Measurements from ENCODE around the gene SLC30A3.
A peak's percentile ranks its signal among the peaks of the same experiment; 100 is the strongest.
"Not testable (repeated sequence)": the region's sequence is repeated elsewhere in the genome, so short reads cannot be mapped to it uniquely, and the experiment has no call there.

Gene SLC30A3

GRCh38 chr2:27270670-27271069 is 7.8 kb upstream of the SLC30A3 start:
- H3K27ac ChIP-seq, result no peak overlapping the region
- CTCF ChIA-PET, result interaction anchor here (0.6 to 0.8 kb wide), 2 partner anchors 9 to 168 kb away, joined by 3 to 4 read pairs; no protein-coding TSS in a partner anchor
- TF ChIP-seq, protein P1, sequence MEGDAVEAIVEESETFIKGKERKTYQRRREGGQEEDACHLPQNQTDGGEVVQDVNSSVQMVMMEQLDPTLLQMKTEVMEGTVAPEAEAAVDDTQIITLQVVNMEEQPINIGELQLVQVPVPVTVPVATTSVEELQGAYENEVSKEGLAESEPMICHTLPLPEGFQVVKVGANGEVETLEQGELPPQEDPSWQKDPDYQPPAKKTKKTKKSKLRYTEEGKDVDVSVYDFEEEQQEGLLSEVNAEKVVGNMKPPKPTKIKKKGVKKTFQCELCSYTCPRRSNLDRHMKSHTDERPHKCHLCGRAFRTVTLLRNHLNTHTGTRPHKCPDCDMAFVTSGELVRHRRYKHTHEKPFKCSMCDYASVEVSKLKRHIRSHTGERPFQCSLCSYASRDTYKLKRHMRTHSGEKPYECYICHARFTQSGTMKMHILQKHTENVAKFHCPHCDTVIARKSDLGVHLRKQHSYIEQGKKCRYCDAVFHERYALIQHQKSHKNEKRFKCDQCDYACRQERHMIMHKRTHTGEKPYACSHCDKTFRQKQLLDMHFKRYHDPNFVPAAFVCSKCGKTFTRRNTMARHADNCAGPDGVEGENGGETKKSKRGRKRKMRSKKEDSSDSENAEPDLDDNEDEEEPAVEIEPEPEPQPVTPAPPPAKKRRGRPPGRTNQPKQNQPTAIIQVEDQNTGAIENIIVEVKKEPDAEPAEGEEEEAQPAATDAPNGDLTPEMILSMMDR (conservative IDR thresholded peaks at IDR 0.05; ENCODE audit: low read depth), result no peak
- DNase-seq (ENCODE audit: low spot score), result no peak
- POLR2A ChIA-PET (ENCODE audit: low non-redundant PET), result no interaction called here

DNA sequence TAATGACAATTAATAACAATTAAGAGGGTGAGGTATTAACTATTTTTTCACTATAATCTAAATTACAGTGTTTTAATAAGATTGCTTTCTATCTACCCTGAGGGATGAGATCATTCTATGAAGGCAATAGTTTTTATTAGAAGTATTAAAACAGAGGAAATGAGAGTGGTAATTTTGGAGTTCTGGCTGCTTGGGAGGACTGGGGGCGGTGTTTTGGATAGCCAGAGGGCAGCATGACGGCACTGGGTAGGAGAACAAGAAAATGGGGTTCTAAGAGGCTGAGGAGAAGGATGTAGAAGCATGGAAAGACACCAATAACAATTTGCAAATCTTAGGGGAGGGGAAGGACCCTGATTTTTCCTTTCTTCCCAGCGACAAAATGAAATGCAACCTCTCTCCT is 7.3 kb upstream of the SLC30A3 start:
- TF ChIP-seq, protein P1 (conservative IDR thresholded peaks at IDR 0.05; ENCODE audit: low read depth), result no peak
- no peak overlapping the region for H3K27ac ChIP-seq
- CTCF ChIA-PET, result interaction anchor here (1.4 kb wide), 1 partner anchor 9 kb away, joined by 4 read pairs; no protein-coding TSS in a partner anchor
- POLR2A ChIA-PET (ENCODE audit: low non-redundant PET), result no interaction called here
- no peak for DNase-seq (ENCODE audit: low spot score)

DNA sequence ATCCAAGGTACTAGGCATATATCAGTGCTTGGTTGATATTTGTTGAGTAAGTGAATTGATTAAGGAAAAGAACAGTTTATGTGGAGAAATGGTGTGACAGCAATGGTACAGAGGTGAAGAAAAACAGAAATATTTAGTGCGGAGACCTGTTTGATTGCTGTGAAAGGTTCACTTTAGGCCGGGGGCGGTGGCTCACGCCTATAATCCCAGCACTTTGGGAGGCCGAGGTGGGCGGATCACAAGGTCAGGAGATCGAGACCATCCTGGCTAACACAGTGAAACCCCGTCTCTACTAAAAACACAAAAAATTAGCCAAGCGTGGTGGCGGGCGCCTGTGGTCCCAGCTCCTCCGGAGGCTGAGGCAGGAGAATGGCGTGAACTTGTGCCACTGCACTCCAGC is 5.4 kb upstream of the SLC30A3 start:
- H3K27ac ChIP-seq; DNase-seq (ENCODE audit: low spot score): not testable (repeated sequence)
- ChIA-PET CTCF (interaction anchor here (5.0 kb wide), 1 partner anchor 12 kb away, joined by 32 read pairs; the partner anchor contains the start of gene TRIM54), POLR2A (ENCODE audit: low non-redundant PET) (interaction anchor here (0.7 kb wide), 1 partner anchor 13 kb away, joined by 8 read pairs; no protein-coding TSS in a partner anchor)

DNA sequence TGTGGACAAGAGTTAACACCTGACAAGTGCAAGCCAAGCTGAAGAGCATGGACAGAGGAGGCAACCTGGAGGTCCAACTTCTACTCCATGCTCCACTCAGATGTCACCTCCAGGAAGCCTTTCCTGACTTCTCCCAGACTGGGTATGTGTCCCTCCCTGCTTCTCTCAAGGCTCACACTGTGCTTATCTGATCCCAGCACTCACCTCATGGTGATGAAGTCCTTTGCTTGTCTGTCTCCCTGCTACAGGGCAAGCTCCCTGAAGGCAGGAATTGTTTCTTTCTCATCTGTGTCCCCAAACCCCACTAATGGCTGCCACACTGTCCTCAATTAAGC is 2.7 kb upstream of the SLC30A3 start:
- CTCF ChIA-PET, result interaction anchor here (0.6 to 5.0 kb wide), 9 partner anchors 13 to 974 kb away, joined by 3 to 32 read pairs (median 3); partner anchors contain the start of gene TRIM54

GRCh38 chr2:27264753-27265535 is 2.1 kb upstream of the SLC30A3 start:
- CTCF ChIA-PET, result interaction anchor here (0.6 to 5.0 kb wide), 11 partner anchors 13 to 973 kb away, joined by 3 to 32 read pairs (median 3); partner anchors contain the start of gene TRIM54
- TF ChIP-seq, protein P1 (conservative IDR thresholded peaks at IDR 0.05; ENCODE audit: low read depth), result peak; percentile 66
- DNase-seq (ENCODE audit: low spot score), result peak; percentile 64
- POLR2A ChIA-PET (ENCODE audit: low non-redundant PET), result no interaction called here
- no peak overlapping the region for H3K27ac ChIP-seq

More for the DNA sequence above, 2.7 kb upstream of the SLC30A3 start:
- POLR2A ChIA-PET (ENCODE audit: low non-redundant PET), result no interaction called here
- TF ChIP-seq, protein P1 (conservative IDR thresholded peaks at IDR 0.05; ENCODE audit: low read depth), result no peak
- H3K27ac ChIP-seq, result no peak overlapping the region
- DNase-seq (ENCODE audit: low spot score), result no peak

DNA sequence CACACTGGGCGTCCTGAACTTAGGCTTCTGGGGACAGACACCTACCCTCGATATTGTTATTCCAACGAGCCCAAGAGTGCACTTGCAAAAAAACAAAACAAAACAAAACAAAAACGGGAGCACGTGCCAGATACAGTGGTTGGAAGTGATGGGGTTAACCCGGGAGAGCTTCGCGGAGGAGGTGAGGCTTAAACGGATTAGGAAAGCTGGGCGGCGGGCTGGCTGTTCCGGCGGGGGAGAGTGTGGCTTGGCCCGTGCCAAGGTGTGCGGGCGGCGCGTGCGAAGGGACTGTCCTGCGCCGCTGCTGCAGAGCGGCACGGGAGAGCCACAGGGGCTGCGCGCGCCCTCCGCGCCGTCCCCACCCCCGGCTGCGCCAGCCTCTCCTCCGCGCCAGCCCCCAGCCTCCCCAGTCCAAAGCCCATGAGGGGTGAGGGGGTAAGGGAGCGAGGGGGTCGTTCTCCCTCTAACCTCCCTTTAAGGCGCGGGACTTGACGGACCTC is 1.5 kb upstream of the SLC30A3 start:
- no peak for DNase-seq (ENCODE audit: low spot score)
- H3K27ac ChIP-seq, result no peak overlapping the region
- CTCF ChIA-PET, result interaction anchor here (0.8 to 5.0 kb wide), 6 partner anchors 14 to 176 kb away, joined by 3 to 32 read pairs (median 4); partner anchors contain the start of gene TRIM54
- POLR2A ChIA-PET (ENCODE audit: low non-redundant PET), result no interaction called here
- TF ChIP-seq, protein P1 (conservative IDR thresholded peaks at IDR 0.05; ENCODE audit: low read depth), result no peak
